T-helper 22 cell (primary cell): Measurements from ENCODE around the gene BABAM2.
"Not testable (repeated sequence)": the region's sequence is repeated elsewhere in the genome, so short reads cannot be mapped to it uniquely, and the experiment has no call there.

ENCODE experiments used
- DNase-seq: peaks from one replicate; pipeline ENCODE4 v3.0.0-alpha.2; 2020; ENCODE audit warnings: low read depth

Gene BABAM2

GRCh38 chr2:27946530-27947060, 56.1 kb downstream of the BABAM2 start:
- DNase-seq: no peak

GRCh38 chr2:27952070-27952469, 61.5 kb downstream of the BABAM2 start:
- DNase-seq: no peak

DNA sequence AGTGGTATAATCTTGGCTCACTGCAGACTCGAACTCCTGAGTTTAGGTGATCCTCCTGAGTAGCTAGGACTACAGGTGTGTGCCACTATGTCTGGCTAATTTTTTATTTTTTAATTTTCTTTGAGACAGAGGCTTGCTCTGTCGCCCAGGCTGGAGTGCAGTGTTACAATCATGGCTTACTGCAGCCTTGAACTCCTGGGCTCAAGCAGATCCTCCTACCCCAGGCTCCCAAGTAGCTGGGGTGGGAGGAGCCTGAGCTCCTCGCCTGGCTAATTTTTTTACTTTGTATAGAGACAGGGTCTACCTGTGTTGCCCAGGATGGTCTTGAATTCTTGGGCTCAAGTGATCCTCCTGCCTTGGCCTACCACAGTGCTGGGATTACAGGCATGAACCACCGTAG, 62.5 kb downstream of the BABAM2 start:
- no peak for DNase-seq

DNA sequence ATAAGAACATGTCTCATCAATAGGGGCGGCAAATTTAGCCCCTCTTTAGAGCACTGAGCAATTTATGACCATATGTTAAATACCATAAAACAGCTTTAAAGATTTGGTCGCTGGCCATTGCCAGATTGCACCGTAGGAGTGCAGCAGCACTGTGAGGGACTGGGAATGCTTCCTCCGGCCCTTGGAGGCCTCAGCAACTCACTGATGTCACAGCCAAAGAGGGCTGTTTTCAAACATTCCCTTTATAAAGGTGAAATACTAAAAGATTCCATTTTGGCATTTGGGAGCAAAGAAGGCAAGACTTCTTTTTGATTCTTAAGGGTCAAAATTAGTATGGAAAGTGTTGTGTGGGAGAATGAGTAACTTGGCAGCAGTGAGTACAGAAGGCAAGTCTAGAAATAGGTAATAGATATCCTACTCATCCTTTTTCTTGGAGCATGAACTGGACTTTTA, 63.7 kb downstream of the BABAM2 start:
- DNase-seq: no peak

GRCh38 chr2:27954771-27955383, 64.3 kb downstream of the BABAM2 start:
- no peak for DNase-seq

- DNase-seq: no peak
Measured at GRCh38 chr2:27955384-27956161, 65.0 kb downstream of the BABAM2 start.

GRCh38 chr2:27956888-27957287, 66.4 kb downstream of the BABAM2 start:
- DNase-seq: no peak

GRCh38 chr2:27958711-27959378, 68.3 kb downstream of the BABAM2 start:
- no peak for DNase-seq

GRCh38 chr2:27959496-27959895, 69.0 kb downstream of the BABAM2 start:
- no peak for DNase-seq

DNA sequence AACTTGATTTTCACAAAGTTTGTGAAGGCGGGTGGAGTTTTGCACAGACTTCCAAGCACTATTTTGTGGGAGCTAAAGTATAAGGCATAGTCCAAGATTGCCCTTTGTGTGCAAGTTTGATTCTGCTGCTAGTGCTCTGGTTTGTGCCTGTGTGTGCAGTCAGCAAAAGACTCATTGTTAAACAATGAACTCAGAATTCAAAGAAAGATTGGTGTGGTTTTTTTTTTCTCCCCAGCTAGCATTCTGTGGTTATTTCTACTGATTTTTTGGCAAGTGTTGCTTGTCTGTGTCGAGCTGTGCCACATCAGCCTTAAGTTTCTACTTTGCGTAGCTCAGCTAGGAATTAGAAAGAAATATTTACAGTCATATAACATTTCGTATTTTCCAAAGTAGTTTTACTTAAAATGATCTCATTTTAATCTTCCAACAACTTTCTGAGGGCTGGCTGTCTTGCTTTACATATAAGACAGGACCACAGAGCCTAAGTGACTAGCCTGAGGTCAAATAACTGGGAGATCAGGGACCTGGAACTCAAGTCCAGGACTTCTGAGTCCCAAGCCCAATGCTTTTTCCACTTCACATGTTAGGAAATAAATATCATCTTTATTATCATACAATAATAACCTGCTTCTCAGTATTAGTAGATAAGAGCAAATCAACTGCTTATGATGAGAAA, 69.8 kb downstream of the BABAM2 start:
- no peak for DNase-seq

GRCh38 chr2:27962006-27962405, 71.5 kb downstream of the BABAM2 start:
- no peak for DNase-seq

- no peak for DNase-seq
Measured at GRCh38 chr2:27963472-27963871, 72.9 kb downstream of the BABAM2 start.

GRCh38 chr2:27964067-27964466, 73.5 kb downstream of the BABAM2 start:
- DNase-seq: no peak

- DNase-seq: no peak
Measured at GRCh38 chr2:27965841-27966240, 75.3 kb downstream of the BABAM2 start.

DNA sequence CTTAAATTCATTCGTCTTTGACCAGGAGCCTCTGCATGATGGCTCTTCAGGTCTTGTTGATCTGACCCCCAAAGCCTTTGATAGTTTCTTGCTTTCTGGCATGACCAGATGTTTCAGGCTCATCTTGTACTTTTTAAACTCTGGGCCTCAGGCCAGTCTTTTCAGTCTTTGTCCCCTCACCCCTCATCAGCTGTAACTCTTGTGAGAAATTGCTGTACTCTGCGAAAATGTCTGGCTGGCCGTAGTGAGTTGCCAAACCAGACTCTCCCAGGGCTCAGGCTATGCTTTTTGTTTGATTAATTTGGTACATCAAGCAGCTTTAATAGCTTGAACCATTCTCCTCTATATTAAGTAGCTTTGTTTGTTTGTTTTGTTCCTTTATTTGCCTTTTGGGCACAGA, 75.9 kb downstream of the BABAM2 start:
- no peak for DNase-seq

GRCh38 chr2:27967076-27967475, 76.5 kb downstream of the BABAM2 start:
- no peak for DNase-seq

DNA sequence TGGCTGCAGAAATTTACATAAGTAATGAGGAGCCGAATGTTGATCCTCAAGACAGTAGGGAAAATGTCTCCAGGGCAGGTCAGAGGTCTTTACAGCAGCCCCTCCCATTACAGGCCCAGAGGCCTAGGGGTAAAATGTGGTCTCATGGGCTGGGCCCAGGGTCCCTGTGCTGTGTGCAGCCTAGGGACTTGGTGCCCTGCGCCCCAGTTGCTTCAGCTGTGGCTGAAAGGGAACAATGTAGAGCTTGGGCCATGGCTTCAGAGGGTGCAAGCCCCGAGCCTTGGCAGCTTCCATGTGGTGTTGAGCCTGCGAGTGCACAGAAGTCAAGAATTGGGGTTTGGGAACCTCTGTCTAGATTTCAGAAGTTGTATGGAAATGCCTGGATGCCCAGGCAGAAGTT, 77.5 kb downstream of the BABAM2 start:
- DNase-seq: not testable (repeated sequence)

GRCh38 chr2:27968957-27969356, 78.4 kb downstream of the BABAM2 start:
- DNase-seq: not testable (repeated sequence)

GRCh38 chr2:27972311-27972710, 81.8 kb downstream of the BABAM2 start:
- no peak for DNase-seq

DNA sequence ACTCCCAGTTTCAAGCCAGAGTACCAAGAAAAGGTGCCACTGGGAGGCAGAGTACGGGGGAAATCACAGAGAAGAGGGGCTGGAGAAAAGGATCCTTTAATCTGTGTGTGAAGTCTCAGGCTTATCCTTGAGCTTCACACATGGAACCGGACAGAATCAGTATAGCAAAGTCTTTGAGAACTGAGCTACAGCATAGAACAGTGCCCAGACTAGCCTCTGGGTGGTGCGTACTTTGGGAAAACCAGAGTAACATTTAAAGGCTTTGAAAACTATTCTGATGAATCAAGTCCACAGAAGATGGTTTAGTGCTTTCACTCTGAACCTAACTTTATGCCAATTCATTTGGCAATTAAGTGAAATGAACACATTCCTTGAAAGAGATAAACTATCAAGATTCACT, 83.1 kb downstream of the BABAM2 start:
- no peak for DNase-seq

- no peak for DNase-seq
Measured at GRCh38 chr2:27976308-27976707, 85.8 kb downstream of the BABAM2 start.

DNA sequence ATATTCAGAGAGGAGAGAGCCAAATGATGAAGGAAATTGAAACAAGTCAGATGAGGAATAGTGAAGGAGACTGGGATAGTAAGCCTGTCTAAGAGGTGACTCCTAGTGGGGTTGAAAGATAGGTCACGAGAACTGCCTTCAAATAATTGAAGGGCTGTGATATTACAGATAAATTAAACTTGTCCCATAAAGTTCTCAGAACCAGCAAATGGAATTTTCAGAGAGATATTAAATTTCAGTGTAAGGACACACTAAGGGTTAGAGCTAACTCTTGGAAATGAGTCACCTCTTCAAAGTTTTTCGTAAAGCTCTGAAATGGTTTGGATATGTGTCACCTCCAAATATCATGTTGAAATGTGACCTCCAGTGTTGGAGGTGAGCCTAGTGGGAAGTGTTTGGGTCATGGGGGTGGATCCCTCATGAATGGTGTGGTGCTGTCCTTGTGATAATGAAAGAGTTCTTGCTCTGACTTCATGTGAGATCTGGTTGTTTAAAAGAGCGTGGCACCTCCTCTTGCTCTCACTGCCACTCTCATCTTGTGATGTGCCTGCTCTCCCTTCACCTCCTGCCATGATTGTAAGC, 87.3 kb downstream of the BABAM2 start:
- no peak for DNase-seq
